Neural progenitor cell (in vitro differentiated cells): ENCODE results near the gene C22orf31. TPM values are rescaled to one million over a fixed set of nuclear protein-coding genes. Genes with fewer than 3 reads are reported as not detected.

ENCODE experiments used
- DNase-seq: peaks from one replicate; pipeline ENCODE4 v3.0.0-alpha.2; 2016; ENCODE audit warnings: low spot score
- H2AFZ ChIP-seq: fragments of 200-600 bp; sonication (generic); replicated peaks from 2 replicates; pipeline ENCODE4 v1.6.1; 2016; ENCODE audit warnings: antibody characterized with exemption
- H3F3A ChIP-seq: fragments of 200-600 bp; sonication (generic); 2 replicates; pipeline ENCODE4 v1.6.1; 2016; ENCODE audit warnings: antibody characterized with exemption, low read depth
- H3K27ac ChIP-seq: fragments of 200-600 bp; sonication (generic); 2 replicates; pipeline ENCODE4 v1.5.1; 2016; ENCODE audit warnings: mild to moderate bottlenecking
- H3K27me3 ChIP-seq: fragments of 200-600 bp; sonication (generic); 2 replicates; pipeline ENCODE4 v1.6.1; 2016; ENCODE audit warnings: mild to moderate bottlenecking, moderate library complexity
- H3K36me3 ChIP-seq: fragments of 200-600 bp; sonication (generic); 2 replicates; pipeline ENCODE4 v1.5.1; 2016
- H3K4me1 ChIP-seq: fragments of 200-600 bp; sonication (generic); 2 replicates; pipeline ENCODE4 v1.6.1; 2016; ENCODE audit warnings: mixed run types
- H3K4me2 ChIP-seq: fragments of 200-600 bp; sonication (generic); 2 replicates; pipeline ENCODE4 v1.6.1; 2016
- H3K4me3 ChIP-seq: fragments of 200-600 bp; sonication (generic); 2 replicates; pipeline ENCODE4 v1.5.1; 2016
- H3K79me2 ChIP-seq: fragments of 200-600 bp; sonication (generic); 2 replicates; pipeline ENCODE4 v1.6.1; 2016; ENCODE audit warnings: low read depth
- H3K9ac ChIP-seq: fragments of 200-600 bp; sonication (generic); 2 replicates; pipeline ENCODE4 v1.6.1; 2016
- H3K9me3 ChIP-seq: fragments of 200-600 bp; sonication (generic); 2 replicates; pipeline ENCODE4 v1.5.1; 2016; ENCODE audit warnings: low read depth
- H4K20me1 ChIP-seq: fragments of 200-600 bp; sonication (generic); 2 replicates; pipeline ENCODE4 v1.6.1; 2016; ENCODE audit warnings: low read depth
- H3K27ac Mint-ChIP-seq: 3 replicates; pipeline ENCODE4 v1.8.0; 2021; ENCODE audit warnings: mixed read lengths
- H3K27me3 Mint-ChIP-seq: 2 replicates; pipeline ENCODE4 v1.8.0; 2022; ENCODE audit warnings: low read depth, mild to moderate bottlenecking, inconsistent platforms, moderate library complexity, mixed read lengths; ENCODE audit not compliant: insufficient read depth
- H3K36me3 Mint-ChIP-seq: 3 replicates; pipeline ENCODE4 v1.8.0; 2021; ENCODE audit warnings: mixed read lengths
- H3K4me1 Mint-ChIP-seq: 3 replicates; pipeline ENCODE4 v1.8.0; 2021; ENCODE audit warnings: mixed read lengths
- H3K4me3 Mint-ChIP-seq: 3 replicates; pipeline ENCODE4 v1.8.0; 2021; ENCODE audit warnings: mild to moderate bottlenecking, moderate library complexity, mixed read lengths
- H3K9me3 Mint-ChIP-seq: 3 replicates; pipeline ENCODE4 v1.8.0; 2020; ENCODE audit warnings: mixed read lengths
- EZH2 ChIP-seq: fragments of 200-600 bp; sonication (generic); IDR thresholded peaks from 2 replicates; pipeline ENCODE4 v1.6.1; 2017; ENCODE audit warnings: antibody characterized with exemption, mild to moderate bottlenecking, moderate library complexity
- EZH2phosphoT487 ChIP-seq: fragments of 200-600 bp; sonication (generic); IDR thresholded peaks from 2 replicates; pipeline ENCODE4 v1.6.1; 2017; ENCODE audit warnings: antibody characterized with exemption
- total RNA-seq: library from RNA; depleted of rRNA; stranded (reverse); fragments of >200 nt; gene quantifications from 2 replicates; pipeline ENCODE4 v1.2.3, GENCODE V29; 2015; ENCODE audit warnings: low replicate concordance
- TF ChIP-seq, protein P1 (sequence below): fragments of 200-600 bp; sonication (generic); IDR thresholded peaks from 2 replicates; pipeline ENCODE4 v1.5.1; 2017; ENCODE audit warnings: antibody characterized with exemption, mild to moderate bottlenecking

The C22orf31 gene
- total RNA-seq, 1 donor from 2014 or later: not detected

DNA sequence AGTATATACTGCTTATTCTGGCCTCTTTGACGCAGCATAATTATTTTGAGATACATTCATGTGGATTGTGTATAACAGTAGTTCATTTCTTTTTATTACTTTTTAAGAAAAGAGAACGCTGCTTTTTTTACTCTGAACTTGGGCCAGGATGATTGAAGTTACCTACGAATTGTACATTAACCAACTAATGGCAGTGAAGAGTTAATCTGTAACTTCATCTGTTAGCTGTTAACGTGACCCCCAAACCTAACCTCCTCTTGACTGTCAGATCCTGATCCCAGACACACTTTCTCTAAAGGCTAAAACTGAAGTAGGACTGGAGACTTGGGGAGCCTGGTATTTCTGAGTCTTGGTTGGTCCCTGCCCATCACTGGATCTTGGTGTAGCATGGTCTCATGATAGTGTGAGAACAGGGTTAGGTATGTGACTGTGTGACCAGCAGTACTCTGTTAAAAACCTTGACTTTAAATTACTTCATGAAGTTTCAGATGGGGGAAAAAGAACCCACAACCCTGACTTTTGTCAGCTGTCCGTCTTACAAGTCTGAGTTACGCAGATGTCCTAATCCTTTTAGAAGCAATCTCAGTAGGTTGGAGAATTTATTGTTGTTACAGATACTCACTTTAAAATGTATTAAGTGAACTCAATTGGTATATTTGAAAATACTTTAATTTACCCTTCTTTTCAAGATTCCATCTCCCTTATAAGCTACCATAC lies 39.4 kb downstream of the C22orf31 start:
- Histone ChIP-seq H3K4me2 (no peak overlapping the region), H3K36me3 (no peaks in the 10 kb centered on the region), H2AFZ (no peak overlapping the region), H3K27ac (no peak overlapping the region), H3F3A (no peaks in the 10 kb centered on the region), H3K79me2 (peaks cover 7% of the 10 kb centered on the region), H3K9me3 (no peaks in the 10 kb centered on the region), H3K27me3 (no peaks in the 10 kb centered on the region), H3K9ac (no peak overlapping the region), H3K4me1 (peaks cover 16% of the 10 kb centered on the region), H4K20me1 (peaks cover 33% of the 10 kb centered on the region), H3K4me3 (no peak overlapping the region)
- Mint-ChIP-seq H3K4me1 (peaks cover 44% of the 10 kb centered on the region), H3K4me3 (no peak overlapping the region), H3K9me3 (peaks cover 23% of the 10 kb centered on the region), H3K36me3 (peaks cover 53% of the 10 kb centered on the region), H3K27me3 (no peaks in the 10 kb centered on the region), H3K27ac (no peak overlapping the region)
- TF ChIP-seq, protein P1, sequence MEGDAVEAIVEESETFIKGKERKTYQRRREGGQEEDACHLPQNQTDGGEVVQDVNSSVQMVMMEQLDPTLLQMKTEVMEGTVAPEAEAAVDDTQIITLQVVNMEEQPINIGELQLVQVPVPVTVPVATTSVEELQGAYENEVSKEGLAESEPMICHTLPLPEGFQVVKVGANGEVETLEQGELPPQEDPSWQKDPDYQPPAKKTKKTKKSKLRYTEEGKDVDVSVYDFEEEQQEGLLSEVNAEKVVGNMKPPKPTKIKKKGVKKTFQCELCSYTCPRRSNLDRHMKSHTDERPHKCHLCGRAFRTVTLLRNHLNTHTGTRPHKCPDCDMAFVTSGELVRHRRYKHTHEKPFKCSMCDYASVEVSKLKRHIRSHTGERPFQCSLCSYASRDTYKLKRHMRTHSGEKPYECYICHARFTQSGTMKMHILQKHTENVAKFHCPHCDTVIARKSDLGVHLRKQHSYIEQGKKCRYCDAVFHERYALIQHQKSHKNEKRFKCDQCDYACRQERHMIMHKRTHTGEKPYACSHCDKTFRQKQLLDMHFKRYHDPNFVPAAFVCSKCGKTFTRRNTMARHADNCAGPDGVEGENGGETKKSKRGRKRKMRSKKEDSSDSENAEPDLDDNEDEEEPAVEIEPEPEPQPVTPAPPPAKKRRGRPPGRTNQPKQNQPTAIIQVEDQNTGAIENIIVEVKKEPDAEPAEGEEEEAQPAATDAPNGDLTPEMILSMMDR: no peak
- no peak for TF ChIP-seq EZH2
- TF ChIP-seq EZH2phosphoT487: no peak
- no peak for DNase-seq

DNA sequence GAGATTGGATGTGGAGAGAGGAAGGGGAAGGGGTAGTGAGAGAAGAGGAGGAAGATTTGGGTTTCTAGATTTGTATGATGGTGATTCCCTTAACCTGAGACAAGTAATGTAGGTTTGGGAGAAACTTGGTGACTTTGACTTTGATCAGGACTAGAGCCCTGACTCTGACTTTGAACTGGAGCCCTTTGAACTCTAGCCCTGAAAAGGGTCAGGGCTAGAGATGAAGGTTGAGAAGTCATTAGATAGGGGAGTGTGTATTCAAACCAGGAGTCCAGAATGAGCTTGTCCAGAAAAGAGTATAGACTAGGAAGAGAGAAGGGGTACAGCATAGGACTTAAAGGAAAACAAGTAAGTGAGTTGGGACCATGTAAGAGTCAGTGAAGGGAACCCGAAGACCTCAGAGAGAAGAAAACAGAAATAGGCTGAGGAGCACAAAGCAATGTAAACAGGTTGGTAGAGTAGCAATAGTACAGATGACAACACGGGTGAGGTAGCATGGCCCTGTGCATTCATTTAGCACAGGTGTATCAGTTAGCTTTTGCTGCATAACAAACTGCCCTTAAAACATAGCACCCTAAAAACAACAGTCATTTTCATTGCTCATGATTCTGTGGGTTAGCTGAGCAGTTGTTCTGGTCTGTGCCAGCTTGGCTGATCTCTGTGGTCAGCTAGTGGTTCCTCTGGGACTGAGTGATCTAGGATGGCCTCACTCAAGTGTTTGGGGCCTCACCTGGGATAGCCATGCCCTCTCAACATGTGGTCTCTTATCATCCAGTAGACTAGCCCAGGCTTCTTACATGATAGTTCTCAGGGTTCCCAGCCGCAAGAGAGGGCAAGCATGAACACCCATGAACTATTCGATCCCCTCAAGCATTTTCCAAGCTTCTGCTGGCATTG lies 43.1 kb downstream of the C22orf31 start:
- Mint-ChIP-seq H3K4me1 (peaks cover 56% of the 10 kb centered on the region), H3K27ac (no peak overlapping the region), H3K4me3 (no peak overlapping the region), H3K9me3 (peaks cover 25% of the 10 kb centered on the region), H3K36me3 (peaks cover 47% of the 10 kb centered on the region), H3K27me3 (no peaks in the 10 kb centered on the region)
- no peak overlapping the region for H3K4me2 ChIP-seq
- H3K79me2 ChIP-seq: peaks cover 15% of the 10 kb centered on the region
- peaks cover 6% of the 10 kb centered on the region for H3F3A ChIP-seq
- H3K36me3 ChIP-seq: no peaks in the 10 kb centered on the region
- H2AFZ ChIP-seq: no peak overlapping the region
- TF ChIP-seq EZH2: no peak
- no peak overlapping the region for H3K27ac ChIP-seq
- H3K4me1 ChIP-seq: peaks cover 11% of the 10 kb centered on the region
- H3K27me3 ChIP-seq: no peaks in the 10 kb centered on the region
- no peak overlapping the region for H3K9ac ChIP-seq
- no peak overlapping the region for H3K4me3 ChIP-seq
- no peaks in the 10 kb centered on the region for H3K9me3 ChIP-seq
- peaks cover 38% of the 10 kb centered on the region for H4K20me1 ChIP-seq
- DNase-seq: no peak

DNA sequence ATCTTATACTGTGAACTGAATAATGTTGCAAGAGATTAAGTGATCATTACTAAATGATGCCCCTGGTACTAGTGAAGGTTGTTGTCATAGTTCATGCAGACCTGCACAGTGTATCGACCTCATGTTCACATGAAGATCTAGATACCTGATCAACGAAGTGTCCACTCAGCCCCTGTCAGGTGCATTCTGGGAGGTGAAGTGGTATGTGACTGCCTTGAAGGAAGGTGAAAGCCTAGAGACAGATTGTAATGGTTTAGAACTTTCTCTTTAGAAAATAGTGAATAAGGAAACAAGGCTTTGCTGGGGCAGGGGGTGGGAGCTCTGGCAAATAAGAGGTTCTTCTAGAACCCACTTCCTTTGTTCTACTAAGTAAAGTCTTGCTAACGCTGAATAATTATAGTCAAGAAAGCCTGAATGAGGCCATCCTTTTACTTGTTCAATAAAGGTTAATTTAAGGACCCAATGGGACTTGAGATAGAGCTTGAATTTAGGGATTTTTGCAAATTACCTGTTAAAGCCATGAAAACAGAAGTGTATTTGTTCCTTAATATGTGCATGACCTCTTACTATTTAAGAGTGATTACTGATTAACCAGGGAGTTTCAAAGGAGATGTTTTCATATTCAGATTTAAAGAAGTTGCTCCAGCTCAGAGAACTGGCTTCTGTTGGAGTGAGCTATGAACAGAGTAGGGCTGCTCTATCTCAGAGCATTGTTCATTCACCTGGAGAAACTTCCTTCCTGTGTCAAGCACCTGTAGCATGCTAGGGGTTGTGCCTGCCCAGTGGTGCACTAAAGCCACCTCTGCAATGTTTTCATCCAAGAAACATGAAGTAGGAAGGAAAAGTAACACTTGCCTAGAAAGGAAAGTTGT lies 45.3 kb downstream of the C22orf31 start:
- H3K27ac ChIP-seq: no peak overlapping the region
- no peak overlapping the region for H2AFZ ChIP-seq
- no peak overlapping the region for H3K4me3 ChIP-seq
- peaks cover 45% of the 10 kb centered on the region for H4K20me1 ChIP-seq
- H3K4me1 Mint-ChIP-seq: peaks cover 58% of the 10 kb centered on the region
- peak overlapping the region; percentile 33 for H3K4me3 Mint-ChIP-seq
- peaks cover 16% of the 10 kb centered on the region for H3K79me2 ChIP-seq
- no peaks in the 10 kb centered on the region for H3K9me3 ChIP-seq
- TF ChIP-seq, protein P1: no peak
- no peak for TF ChIP-seq EZH2
- no peak for TF ChIP-seq EZH2phosphoT487
- H3K27me3 Mint-ChIP-seq: no peaks in the 10 kb centered on the region
- peaks cover 22% of the 10 kb centered on the region for H3K4me1 ChIP-seq
- H3F3A ChIP-seq: peaks cover 27% of the 10 kb centered on the region
- H3K36me3 Mint-ChIP-seq: peaks cover 41% of the 10 kb centered on the region
- H3K9ac ChIP-seq: no peak overlapping the region
- peaks cover 25% of the 10 kb centered on the region for H3K9me3 Mint-ChIP-seq
- peak overlapping the region; percentile 97 for H3K27ac Mint-ChIP-seq
- H3K4me2 ChIP-seq: no peak overlapping the region
- no peak for DNase-seq
- H3K36me3 ChIP-seq: no peaks in the 10 kb centered on the region
- no peaks in the 10 kb centered on the region for H3K27me3 ChIP-seq
